ENCODE measurements around the gene SERPINB1.

SERPINB1 gene

DNA sequence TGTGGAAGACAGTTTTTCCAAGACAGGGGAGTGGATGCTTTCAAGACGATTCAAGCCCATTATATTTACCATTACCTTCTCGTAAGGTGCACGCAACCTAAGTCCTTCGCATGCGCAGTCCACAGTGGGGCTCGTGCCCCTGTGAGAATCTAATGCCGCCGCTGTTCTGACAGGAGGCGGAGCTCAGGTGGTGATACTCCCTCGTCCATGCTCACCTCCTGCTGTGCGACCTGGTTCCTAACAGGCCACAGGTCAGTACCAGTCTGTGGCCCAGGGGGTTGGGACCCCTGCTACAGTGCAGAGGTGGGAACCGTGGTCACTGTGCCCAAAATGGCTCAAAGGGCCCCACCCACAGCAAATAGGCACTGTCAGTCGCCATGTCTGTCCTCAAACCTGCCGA is 36.6 kb downstream of the SERPINB1 start:
- Histone ChIP-seq H4K8ac (ENCODE audit: low read length) (no peak overlapping the region), H2BK12ac (ENCODE audit: low read length in 2 of 2) (no peak overlapping the region), H3K79me1 (replicated peaks; ENCODE audit: low read length, poor library complexity, severe bottlenecking) (peaks cover 25% of the 10 kb centered on the region), H3K9me3 (ENCODE audit: control insufficient read depth, low read length) (no peaks in the 10 kb centered on the region), H4K91ac (ENCODE audit: low read length) (no peak overlapping the region), H2BK120ac (ENCODE audit: low read depth, low read length) (no peak overlapping the region), H2BK15ac (ENCODE audit: low read depth, poor library complexity, severe bottlenecking) (no peak overlapping the region), H3K23ac (ENCODE audit: low read length in 2 of 2) (no peak overlapping the region), H3K4me3 (ENCODE audit: insufficient read depth in 1 of 2, low read depth in 1 of 2, low read length in 2 of 2) (no peak overlapping the region), H3K27me3 (ENCODE audit: control insufficient read depth in 1 of 2, insufficient read depth in 1 of 2, low read length in 2 of 2) (no peaks in the 10 kb centered on the region), H3K9ac (ENCODE audit: low read length) (no peak overlapping the region), H2AFZ (ENCODE audit: low read depth, low read length) (no peak overlapping the region), H3K36me3 (ENCODE audit: control insufficient read depth in 1 of 2, insufficient read depth in 2 of 2, low read depth in 1 of 2, low read length in 2 of 2) (peaks cover 0 to 5% of the 10 kb centered on the region in 2 experiments), H3K4me1 (ENCODE audit: control insufficient read depth, insufficient read depth, low read depth, low read length) (peaks cover 2% of the 10 kb centered on the region), H2AK5ac (ENCODE audit: low read length, severe bottlenecking) (no peak overlapping the region), H3K18ac (ENCODE audit: low read depth in 1 of 2, low read length in 2 of 2) (no peak overlapping the region), H3K14ac (ENCODE audit: low read length in 2 of 2) (no peak overlapping the region), H2BK5ac (ENCODE audit: low read depth, low read length, poor library complexity, severe bottlenecking) (no peak overlapping the region), H3K4ac (ENCODE audit: low read depth in 1 of 2, low read length in 2 of 2) (no peak overlapping the region), H3K4me2 (ENCODE audit: low read length, poor library complexity, severe bottlenecking) (no peak overlapping the region), H3K27ac (ENCODE audit: low read length, poor library complexity, severe bottlenecking) (no peak overlapping the region)
- WGBS, result 94% methylated on average over 14 of the region's 14 CpGs
- DNase-seq, result no peak

DNA sequence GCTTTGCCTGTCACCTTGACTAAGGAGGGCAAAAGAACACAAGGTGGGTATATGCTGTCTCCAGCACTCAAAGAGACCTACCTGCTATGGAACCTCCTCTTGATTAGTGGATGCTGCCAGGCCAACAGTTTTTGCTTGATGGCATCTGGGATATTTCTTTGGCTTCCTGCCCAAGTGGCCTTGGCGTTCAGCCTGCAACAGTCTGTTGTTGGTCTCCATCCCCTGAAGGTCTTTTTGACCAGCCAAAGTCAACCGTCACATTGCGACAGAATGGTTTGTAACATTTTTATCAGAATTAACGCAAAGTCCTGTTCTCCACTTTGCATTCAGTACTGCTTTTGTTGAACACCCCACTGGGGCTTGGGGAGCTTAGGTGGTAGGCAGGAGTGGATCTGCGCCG is 37.1 kb downstream of the SERPINB1 start:
- Histone ChIP-seq H4K91ac (ENCODE audit: low read length) (no peak overlapping the region), H3K9me3 (ENCODE audit: control insufficient read depth, low read length) (no peaks in the 10 kb centered on the region), H3K4ac (ENCODE audit: low read depth in 1 of 2, low read length in 2 of 2) (no peak overlapping the region), H2BK120ac (ENCODE audit: low read depth, low read length) (no peak overlapping the region), H3K4me1 (ENCODE audit: control insufficient read depth, insufficient read depth, low read depth, low read length) (peaks cover 2% of the 10 kb centered on the region), H3K27me3 (ENCODE audit: control insufficient read depth in 1 of 2, insufficient read depth in 1 of 2, low read length in 2 of 2) (no peaks in the 10 kb centered on the region), H2AK5ac (ENCODE audit: low read length, severe bottlenecking) (no peak overlapping the region), H3K4me3 (ENCODE audit: insufficient read depth in 1 of 2, low read depth in 1 of 2, low read length in 2 of 2) (no peak overlapping the region), H3K27ac (ENCODE audit: low read length, poor library complexity, severe bottlenecking) (no peak overlapping the region), H3K79me1 (replicated peaks; ENCODE audit: low read length, poor library complexity, severe bottlenecking) (peaks cover 25% of the 10 kb centered on the region), H2BK12ac (ENCODE audit: low read length in 2 of 2) (no peak overlapping the region), H2BK5ac (ENCODE audit: low read depth, low read length, poor library complexity, severe bottlenecking) (no peak overlapping the region), H4K8ac (ENCODE audit: low read length) (no peak overlapping the region), H2BK15ac (ENCODE audit: low read depth, poor library complexity, severe bottlenecking) (no peak overlapping the region), H2AFZ (ENCODE audit: low read depth, low read length) (no peak overlapping the region), H3K14ac (ENCODE audit: low read length in 2 of 2) (no peak overlapping the region), H3K36me3 (ENCODE audit: control insufficient read depth in 1 of 2, insufficient read depth in 2 of 2, low read depth in 1 of 2, low read length in 2 of 2) (peaks cover 0 to 5% of the 10 kb centered on the region in 2 experiments), H3K9ac (ENCODE audit: low read length) (no peak overlapping the region), H3K23ac (ENCODE audit: low read length in 2 of 2) (no peak overlapping the region), H3K18ac (ENCODE audit: low read depth in 1 of 2, low read length in 2 of 2) (no peak overlapping the region), H3K4me2 (ENCODE audit: low read length, poor library complexity, severe bottlenecking) (no peak overlapping the region)
- 99% methylated on average over 6 of the region's 6 CpGs for WGBS
- DNase-seq, result no peak

DNA sequence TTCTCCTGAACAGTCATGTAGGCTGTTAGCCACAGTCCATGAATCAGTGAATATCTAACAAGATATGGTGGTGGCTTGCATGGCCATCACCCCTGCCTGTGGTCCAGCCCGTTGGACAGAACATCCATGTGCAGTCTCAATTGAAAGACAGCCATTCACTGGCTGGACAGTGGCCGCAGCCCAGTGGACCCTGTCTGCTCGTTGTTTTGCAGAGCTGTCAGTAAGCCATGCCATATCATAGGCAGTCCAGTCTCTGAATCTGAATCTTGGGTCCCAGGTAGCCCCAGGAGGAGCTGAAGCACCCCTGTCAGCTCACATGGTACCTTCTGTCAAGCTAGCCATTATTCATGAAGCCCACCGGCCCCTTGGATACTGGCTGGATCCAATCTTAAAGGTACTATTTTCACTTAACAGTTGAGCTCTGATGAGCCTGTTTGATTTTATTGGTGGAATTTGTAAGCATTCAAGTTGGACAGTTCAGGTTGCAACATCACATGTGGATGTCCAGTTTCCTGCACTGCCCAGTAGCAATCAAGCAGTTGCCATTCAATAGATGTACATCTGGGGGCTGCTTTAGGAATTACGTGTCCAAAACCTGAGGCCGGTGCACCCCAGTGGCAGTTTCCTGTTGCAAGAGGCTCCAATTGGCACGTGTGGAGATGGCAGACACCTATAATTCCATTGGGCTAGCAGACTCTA is 37.8 kb downstream of the SERPINB1 start:
- Histone ChIP-seq H4K8ac (ENCODE audit: low read length) (no peak overlapping the region), H3K14ac (ENCODE audit: low read length in 2 of 2) (no peak overlapping the region), H2BK120ac (ENCODE audit: low read depth, low read length) (no peak overlapping the region), H2AFZ (ENCODE audit: low read depth, low read length) (no peak overlapping the region), H3K4me3 (ENCODE audit: insufficient read depth in 1 of 2, low read depth in 1 of 2, low read length in 2 of 2) (no peak overlapping the region), H2BK5ac (ENCODE audit: low read depth, low read length, poor library complexity, severe bottlenecking) (no peak overlapping the region), H2BK12ac (ENCODE audit: low read length in 2 of 2) (no peak overlapping the region), H2AK5ac (ENCODE audit: low read length, severe bottlenecking) (no peak overlapping the region), H3K36me3 (ENCODE audit: control insufficient read depth in 1 of 2, insufficient read depth in 2 of 2, low read depth in 1 of 2, low read length in 2 of 2) (peaks cover 0 to 5% of the 10 kb centered on the region in 2 experiments), H4K91ac (ENCODE audit: low read length) (no peak overlapping the region), H3K27ac (ENCODE audit: low read length, poor library complexity, severe bottlenecking) (no peak overlapping the region), H3K18ac (ENCODE audit: low read depth in 1 of 2, low read length in 2 of 2) (no peak overlapping the region), H3K4me2 (ENCODE audit: low read length, poor library complexity, severe bottlenecking) (no peak overlapping the region), H3K23ac (ENCODE audit: low read length in 2 of 2) (no peak overlapping the region), H3K9me3 (ENCODE audit: control insufficient read depth, low read length) (no peaks in the 10 kb centered on the region), H3K4ac (ENCODE audit: low read depth in 1 of 2, low read length in 2 of 2) (no peak overlapping the region), H2BK15ac (ENCODE audit: low read depth, poor library complexity, severe bottlenecking) (no peak overlapping the region), H3K79me1 (replicated peaks; ENCODE audit: low read length, poor library complexity, severe bottlenecking) (peaks cover 25% of the 10 kb centered on the region), H3K27me3 (ENCODE audit: control insufficient read depth in 1 of 2, insufficient read depth in 1 of 2, low read length in 2 of 2) (no peaks in the 10 kb centered on the region), H3K9ac (ENCODE audit: low read length) (no peak overlapping the region), H3K4me1 (ENCODE audit: control insufficient read depth, insufficient read depth, low read depth, low read length) (peaks cover 2% of the 10 kb centered on the region)
- no peak for DNase-seq
- 91% methylated on average over 6 of the region's 7 CpGs for WGBS

DNA sequence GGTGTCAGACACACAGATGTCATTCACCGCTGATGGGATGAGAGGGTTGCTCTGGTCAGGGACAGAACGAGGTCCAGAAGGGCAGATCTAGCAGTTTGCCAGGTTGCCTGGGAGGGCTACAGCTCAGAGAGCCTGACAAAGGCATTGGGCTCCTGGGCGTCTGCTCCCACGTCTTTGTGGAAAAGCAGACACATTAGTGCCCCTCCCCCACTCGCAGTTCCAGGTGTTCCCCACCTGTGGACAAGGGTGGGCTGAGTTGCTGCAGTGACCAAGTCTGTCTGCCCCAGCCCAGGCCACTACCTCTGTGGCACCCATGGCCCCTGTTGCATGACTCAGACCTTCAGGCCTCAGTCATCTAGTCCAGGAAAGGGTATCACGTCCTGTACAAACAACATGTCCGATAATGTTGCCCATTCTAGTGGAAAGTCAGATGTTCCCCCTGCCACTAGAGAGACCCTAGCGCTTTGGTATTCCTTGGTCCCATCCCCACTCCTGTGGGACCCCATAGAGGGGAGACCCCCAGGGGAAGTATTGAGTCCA is 39.1 kb downstream of the SERPINB1 start:
- Histone ChIP-seq H3K14ac (ENCODE audit: low read length in 2 of 2) (no peak overlapping the region), H4K8ac (ENCODE audit: low read length) (no peak overlapping the region), H3K9me3 (ENCODE audit: control insufficient read depth, low read length) (no peaks in the 10 kb centered on the region), H3K27ac (ENCODE audit: low read length, poor library complexity, severe bottlenecking) (no peak overlapping the region), H3K4me3 (ENCODE audit: insufficient read depth in 1 of 2, low read depth in 1 of 2, low read length in 2 of 2) (no peak overlapping the region), H3K27me3 (ENCODE audit: control insufficient read depth in 1 of 2, insufficient read depth in 1 of 2, low read length in 2 of 2) (no peaks in the 10 kb centered on the region), H3K79me1 (replicated peaks; ENCODE audit: low read length, poor library complexity, severe bottlenecking) (peaks cover 30% of the 10 kb centered on the region), H3K9ac (ENCODE audit: low read length) (no peak overlapping the region), H2BK120ac (ENCODE audit: low read depth, low read length) (no peak overlapping the region), H2BK5ac (ENCODE audit: low read depth, low read length, poor library complexity, severe bottlenecking) (no peak overlapping the region), H2AK5ac (ENCODE audit: low read length, severe bottlenecking) (no peak overlapping the region), H2BK15ac (ENCODE audit: low read depth, poor library complexity, severe bottlenecking) (no peak overlapping the region), H3K18ac (ENCODE audit: low read depth in 1 of 2, low read length in 2 of 2) (no peak overlapping the region), H3K4ac (ENCODE audit: low read depth in 1 of 2, low read length in 2 of 2) (no peak overlapping the region), H4K91ac (ENCODE audit: low read length) (no peak overlapping the region), H3K4me1 (ENCODE audit: control insufficient read depth, insufficient read depth, low read depth, low read length) (peaks cover 5% of the 10 kb centered on the region), H3K4me2 (ENCODE audit: low read length, poor library complexity, severe bottlenecking) (no peak overlapping the region), H2BK12ac (ENCODE audit: low read length in 2 of 2) (no peak overlapping the region), H2AFZ (ENCODE audit: low read depth, low read length) (no peak overlapping the region), H3K23ac (ENCODE audit: low read length in 2 of 2) (no peak overlapping the region), H3K36me3 (ENCODE audit: control insufficient read depth in 1 of 2, insufficient read depth in 2 of 2, low read depth in 1 of 2, low read length in 2 of 2) (peaks cover 0 to 5% of the 10 kb centered on the region in 2 experiments)
- no peak for DNase-seq
- WGBS, result 86% methylated on average over 8 of the region's 8 CpGs
